OCI-LY7 (cell line): Measurements from ENCODE around the gene ACD. TPM values are rescaled to one million over a fixed set of nuclear protein-coding genes. Genes with fewer than 3 reads are reported as not detected.

Experiments used
- BruUV-seq: library from RNA; stranded (reverse); fragments of 400-500 nt; replicated peaks from 2 replicates; lab custom pipeline; 2021; lab: Mats Ljungman, UMichigan
- CTCF ChIA-PET: fragments of 300-600 bp; sonication (Branson Sonifier 250); formaldehyde crosslinking; loops from one replicate; lab custom pipeline; 2022; ENCODE audit warnings: antibody characterized with exemption; ENCODE audit not compliant: unreplicated experiment; lab: Charles Lee
- POLR2A ChIA-PET: fragments of 300-600 bp; sonication (Branson Sonifier 250); formaldehyde crosslinking; loops from one replicate; lab custom pipeline; 2022; ENCODE audit warnings: antibody characterized with exemption; lab: Charles Lee
- DNase-seq: peaks from one replicate; pipeline ENCODE4 v3.0.0-alpha.2; 2015; ENCODE audit warnings: low spot score
- H2AFZ ChIP-seq: fragments of 200-600 bp; sonication (generic), shearing (Covaris generic); 2 replicates; pipeline ENCODE4 v1.6.1; 2014; ENCODE audit warnings: mild to moderate bottlenecking, antibody characterized with exemption, low read length, moderate library complexity
- H3K27ac ChIP-seq: fragments of 200-600 bp; sonication (generic); 2 replicates; pipeline ENCODE4 v1.5.1; 2014; ENCODE audit warnings: mixed run types, low read depth, mild to moderate bottlenecking, moderate library complexity, low read length, inconsistent platforms; ENCODE audit not compliant: poor library complexity, severe bottlenecking
- H3K36me3 ChIP-seq: fragments of 200-600 bp; sonication (generic); 2 replicates; pipeline ENCODE4 v1.6.1; 2014; ENCODE audit warnings: mild to moderate bottlenecking, antibody characterized with exemption, low read length, moderate library complexity, mixed read lengths; ENCODE audit not compliant: insufficient read depth
- H3K4me1 ChIP-seq: fragments of 200-600 bp; sonication (generic); 2 replicates; pipeline ENCODE4 v1.5.1; 2014; ENCODE audit warnings: mild to moderate bottlenecking, low read length; ENCODE audit not compliant: insufficient read depth, poor library complexity, severe bottlenecking
- H3K4me2 ChIP-seq: fragments of 200-600 bp; sonication (generic); 2 replicates; pipeline ENCODE4 v1.6.1; 2014; ENCODE audit warnings: mild to moderate bottlenecking, low read length
- H3K4me3 ChIP-seq: fragments of 200-600 bp; sonication (generic); 2 replicates; pipeline ENCODE4 v1.5.1; 2014; ENCODE audit warnings: mild to moderate bottlenecking, low read depth, low read length; ENCODE audit not compliant: poor library complexity, severe bottlenecking
- H3K79me2 ChIP-seq: fragments of 200-600 bp; sonication (generic); 2 replicates; pipeline ENCODE4 v1.6.1; 2016; ENCODE audit warnings: low read depth, mild to moderate bottlenecking, low read length, moderate library complexity, mixed read lengths; ENCODE audit not compliant: insufficient read depth
- H3K9me2 ChIP-seq: fragments of 200-600 bp; sonication (generic); 2 replicates; pipeline ENCODE4 v1.6.1; 2016; ENCODE audit warnings: mild to moderate bottlenecking, low read length, mixed read lengths; ENCODE audit not compliant: insufficient read depth
- H3K9me3 ChIP-seq: fragments of 200-600 bp; sonication (generic); 2 replicates; pipeline ENCODE4 v1.6.1; 2014; ENCODE audit warnings: mild to moderate bottlenecking, mixed run types, low read length, mixed read lengths
- H4K20me1 ChIP-seq: fragments of 200-600 bp; sonication (generic); 2 replicates; pipeline ENCODE4 v1.6.1; 2014; ENCODE audit warnings: mild to moderate bottlenecking, antibody characterized with exemption, low read length, moderate library complexity, mixed read lengths; ENCODE audit not compliant: insufficient read depth
- EZH2phosphoT487 ChIP-seq: fragments of 200-600 bp; sonication (generic); IDR thresholded peaks from 2 replicates; pipeline ENCODE4 v1.6.1; 2018; ENCODE audit warnings: low read depth, borderline replicate concordance, mild to moderate bottlenecking, mixed run types, antibody characterized with exemption, low read length, moderate library complexity, mixed read lengths
- intact Hi-C: fragments of 100-400 bp; cut with micrococcal nuclease; formaldehyde crosslinking; loops from one replicate; pipeline ENCODE4 v1.10.0; 2022; ENCODE audit not compliant: unreplicated experiment
- total RNA-seq, 2 experiments: library from RNA; depleted of rRNA in 1 of 2; stranded (reverse); fragments of >200 nt in 1 of 2; shearing (Covaris generic) in 1 of 2; gene quantifications; 2 replicates each; pipeline ENCODE4 v1.2.3, GENCODE V29; 2014 to 2022
- TF ChIP-seq, protein P1 (sequence below): fragments of 200-600 bp; sonication (generic); conservative IDR thresholded peaks from 2 replicates; pipeline ENCODE4 v1.5.1; 2014; ENCODE audit warnings: mild to moderate bottlenecking, antibody characterized with exemption, low read length, moderate library complexity, mixed read lengths

Gene ACD
- total RNA-seq, 2 experiments from 2014 or later, result 33.7 to 45.4 TPM

DNA sequence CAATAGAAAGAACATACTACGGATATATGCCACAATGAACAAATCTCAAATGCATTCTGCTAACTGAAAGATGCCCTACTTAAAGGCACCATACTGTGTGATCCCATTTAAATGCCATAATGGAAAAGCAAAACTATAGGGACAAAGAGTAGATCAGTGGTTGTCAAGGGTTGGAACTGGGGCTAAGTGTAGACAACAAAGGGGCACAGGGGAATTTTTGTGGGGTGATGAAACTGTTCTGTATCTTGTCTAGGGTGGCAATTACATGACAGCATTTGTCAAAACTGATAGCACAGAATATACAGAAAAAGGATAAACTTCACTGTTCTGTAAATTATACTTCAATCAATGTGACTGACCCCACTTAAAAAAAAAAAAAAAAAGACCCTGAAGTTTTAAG, 41.4 kb upstream of the ACD start:
- intact Hi-C loops, result no loop called here
- Histone ChIP-seq H3K9me2 (no peaks in the 10 kb centered on the region), H3K27ac (no peak overlapping the region), H2AFZ (no peak overlapping the region), H3K79me2 (peaks cover 4% of the 10 kb centered on the region; the same call in 1 of the 2 replicates), H3K9me3 (0 out of 2 replicates have a peak, but pooled peaks cover 6% of the 10 kb centered on the region), H4K20me1 (no peaks in the 10 kb centered on the region), H3K4me3 (no peak overlapping the region), H3K36me3 (peaks cover 22% of the 10 kb centered on the region), H3K4me2 (no peak overlapping the region), H3K4me1 (peaks cover 5% of the 10 kb centered on the region)
- no peak for TF ChIP-seq EZH2phosphoT487
- TF ChIP-seq, protein P1, sequence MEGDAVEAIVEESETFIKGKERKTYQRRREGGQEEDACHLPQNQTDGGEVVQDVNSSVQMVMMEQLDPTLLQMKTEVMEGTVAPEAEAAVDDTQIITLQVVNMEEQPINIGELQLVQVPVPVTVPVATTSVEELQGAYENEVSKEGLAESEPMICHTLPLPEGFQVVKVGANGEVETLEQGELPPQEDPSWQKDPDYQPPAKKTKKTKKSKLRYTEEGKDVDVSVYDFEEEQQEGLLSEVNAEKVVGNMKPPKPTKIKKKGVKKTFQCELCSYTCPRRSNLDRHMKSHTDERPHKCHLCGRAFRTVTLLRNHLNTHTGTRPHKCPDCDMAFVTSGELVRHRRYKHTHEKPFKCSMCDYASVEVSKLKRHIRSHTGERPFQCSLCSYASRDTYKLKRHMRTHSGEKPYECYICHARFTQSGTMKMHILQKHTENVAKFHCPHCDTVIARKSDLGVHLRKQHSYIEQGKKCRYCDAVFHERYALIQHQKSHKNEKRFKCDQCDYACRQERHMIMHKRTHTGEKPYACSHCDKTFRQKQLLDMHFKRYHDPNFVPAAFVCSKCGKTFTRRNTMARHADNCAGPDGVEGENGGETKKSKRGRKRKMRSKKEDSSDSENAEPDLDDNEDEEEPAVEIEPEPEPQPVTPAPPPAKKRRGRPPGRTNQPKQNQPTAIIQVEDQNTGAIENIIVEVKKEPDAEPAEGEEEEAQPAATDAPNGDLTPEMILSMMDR, result no peak
- no peak for DNase-seq
- POLR2A ChIA-PET, result interaction anchor here (0.7 kb wide), 1 partner anchor 456 kb away, joined by 3 read pairs; no protein-coding TSS in a partner anchor
- BruUV-seq, result no TSS peak
- CTCF ChIA-PET, result no interaction called here

DNA sequence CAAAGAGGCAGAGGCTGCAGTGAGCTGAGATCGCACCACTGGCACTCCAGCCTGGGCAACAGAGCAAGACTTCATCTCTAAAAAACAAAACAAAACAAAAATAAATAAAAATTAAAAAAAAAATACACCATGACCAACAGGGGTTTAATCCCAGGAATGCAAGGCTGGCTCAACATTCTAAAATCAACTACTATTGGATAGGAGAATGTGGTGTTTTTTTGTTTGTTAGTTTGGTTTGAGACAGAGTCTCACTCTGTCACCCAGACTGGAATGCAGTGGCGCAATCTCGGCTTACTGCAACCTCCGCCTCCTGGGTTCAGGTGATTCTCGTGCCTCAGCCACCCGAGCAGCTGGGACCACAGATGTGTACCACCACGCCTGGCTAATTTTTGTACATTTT, 39.2 kb upstream of the ACD start:
- intact Hi-C loops, result no loop called here
- H3K79me2 ChIP-seq, result peaks cover 4% of the 10 kb centered on the region; the same call in 1 of the 2 replicates
- H3K4me3 ChIP-seq, result no peak overlapping the region
- no peaks in the 10 kb centered on the region for H4K20me1 ChIP-seq
- no peak for TF ChIP-seq EZH2phosphoT487
- TF ChIP-seq, protein P1, result no peak
- no peak overlapping the region for H3K4me2 ChIP-seq
- no peak overlapping the region for H2AFZ ChIP-seq
- H3K36me3 ChIP-seq, result peaks cover 22% of the 10 kb centered on the region
- ChIA-PET CTCF (no interaction called here), POLR2A (interaction anchor here (0.6 kb wide), 1 partner anchor 234 kb away, joined by 3 read pairs; no protein-coding TSS in a partner anchor)
- no peak for DNase-seq
- BruUV-seq, result no TSS peak
- H3K9me2 ChIP-seq, result no peaks in the 10 kb centered on the region
- H3K4me1 ChIP-seq, result peaks cover 5% of the 10 kb centered on the region
- no peak overlapping the region for H3K27ac ChIP-seq
- H3K9me3 ChIP-seq, result 0 out of 2 replicates have a peak, but pooled peaks cover 6% of the 10 kb centered on the region

DNA sequence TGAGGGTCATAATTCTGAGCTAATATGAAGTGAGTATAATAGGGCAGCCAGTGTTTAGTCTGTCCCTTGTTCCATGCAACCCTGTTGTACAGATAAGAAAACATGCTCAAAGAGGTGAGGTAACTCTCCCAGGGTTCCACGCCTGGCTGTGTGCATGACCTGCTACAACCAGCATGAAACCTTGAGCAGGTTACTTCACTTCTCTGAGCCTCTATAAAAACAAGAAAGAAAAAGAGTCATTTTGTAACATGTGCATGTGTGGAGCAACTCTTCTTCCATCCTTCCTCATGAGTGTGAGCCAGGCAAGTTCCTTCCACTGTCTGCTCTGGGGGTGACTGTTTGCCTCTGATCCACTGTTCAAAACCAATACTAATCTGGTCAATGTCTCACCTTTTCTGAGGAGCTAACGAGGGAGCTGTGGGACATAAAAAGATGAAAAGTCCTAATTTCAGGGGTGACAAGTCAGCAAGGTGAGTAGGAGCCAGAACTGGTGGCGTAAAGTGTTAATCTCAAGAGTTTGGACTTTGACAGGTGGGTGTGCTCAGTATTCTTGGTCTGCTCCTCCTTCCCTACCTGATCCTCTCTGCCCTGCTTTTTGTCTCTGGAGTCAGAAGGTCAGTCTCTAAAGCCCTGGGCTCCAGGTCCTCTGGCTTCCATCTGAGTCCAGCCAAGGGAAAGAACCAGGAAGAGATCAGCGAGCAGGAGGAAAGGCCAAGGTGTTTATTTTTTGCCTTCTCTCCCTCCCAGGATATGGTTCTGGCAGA, 37.5 kb upstream of the ACD start:
- POLR2A ChIA-PET, result interaction anchor here (0.9 kb wide), 1 partner anchor 12 kb away, joined by 3 read pairs; no protein-coding TSS in a partner anchor
- 0 out of 2 replicates have a peak, but pooled peaks cover 6% of the 10 kb centered on the region for H3K9me3 ChIP-seq
- H3K4me2 ChIP-seq, result no peak overlapping the region
- TF ChIP-seq, protein P1, result no peak
- TF ChIP-seq EZH2phosphoT487, result no peak
- intact Hi-C loops, result no loop called here
- no peaks in the 10 kb centered on the region for H4K20me1 ChIP-seq
- H3K79me2 ChIP-seq, result no peaks in the 10 kb centered on the region
- no peak overlapping the region for H3K27ac ChIP-seq
- H2AFZ ChIP-seq, result no peak overlapping the region
- H3K4me3 ChIP-seq, result no peak overlapping the region
- BruUV-seq, result no TSS peak
- DNase-seq, result no peak
- peaks cover 13% of the 10 kb centered on the region for H3K4me1 ChIP-seq
- CTCF ChIA-PET, result no interaction called here
- peaks cover 22% of the 10 kb centered on the region for H3K36me3 ChIP-seq
- H3K9me2 ChIP-seq, result no peaks in the 10 kb centered on the region
